ENCODE measurements around the gene GINS2. TPM values are rescaled to one million over a fixed set of nuclear protein-coding genes. Genes with fewer than 3 reads are reported as not detected.

Gene GINS2
- 0.26 and 2.0 TPM in 2 replicates for total RNA-seq

GRCh38 chr16:85688586-85689284 is at the start of gene GINS2:
TSS of gene GINS2 (minus strand) at chr16:85688954. CDS start at chr16:85688898, 56 bp downstream.
- no peaks in the 10 kb centered on the region for H3K36me3 ChIP-seq (ENCODE audit: control insufficient read depth, insufficient read depth, low read length)
- FAIRE-seq (no peak), DNase-seq (ENCODE audit: low read depth) (peak; percentile 71)
- peak within 1 kb of the TSS; percentile 66 for H3K4me3 ChIP-seq (ENCODE audit: low read depth, low read length)
- H3K27me3 ChIP-seq (ENCODE audit: control insufficient read depth, insufficient read depth, low read length): no peaks in the 10 kb centered on the region
- TF ChIP-seq CTCF (IDR thresholded peaks at IDR 0.05; ENCODE audit: insufficient read depth, low read length, severe bottlenecking): no peak

- TF ChIP-seq CTCF (IDR thresholded peaks at IDR 0.05; ENCODE audit: insufficient read depth, low read length, severe bottlenecking): no peak
- H3K27me3 ChIP-seq (ENCODE audit: control insufficient read depth, insufficient read depth, low read length): no peaks in the 10 kb centered on the region
- DNase-seq (ENCODE audit: low read depth) (no peak), FAIRE-seq (no peak)
- peaks cover 36% of the 10 kb centered on the region for H3K36me3 ChIP-seq (ENCODE audit: control insufficient read depth, insufficient read depth, low read length)
- no peak overlapping the region for H3K4me3 ChIP-seq (ENCODE audit: low read depth, low read length)
These were observed 48.2 kb upstream of the GINS2 start for GRCh38 chr16:85736921-85737320.

- no peak overlapping the region for H3K4me3 ChIP-seq (ENCODE audit: low read depth, low read length)
- H3K36me3 ChIP-seq (ENCODE audit: control insufficient read depth, insufficient read depth, low read length): peaks cover 37% of the 10 kb centered on the region
- FAIRE-seq (no peak), DNase-seq (ENCODE audit: low read depth) (no peak)
- no peak for TF ChIP-seq CTCF (IDR thresholded peaks at IDR 0.05; ENCODE audit: insufficient read depth, low read length, severe bottlenecking)
- no peaks in the 10 kb centered on the region for H3K27me3 ChIP-seq (ENCODE audit: control insufficient read depth, insufficient read depth, low read length)
These were observed 47.2 kb upstream of the GINS2 start for GRCh38 chr16:85735946-85736345.

GRCh38 chr16:85735225-85735635 is 46.5 kb upstream of the GINS2 start:
- FAIRE-seq (no peak), DNase-seq (ENCODE audit: low read depth) (no peak)
- no peak overlapping the region for H3K4me3 ChIP-seq (ENCODE audit: low read depth, low read length)
- TF ChIP-seq CTCF (IDR thresholded peaks at IDR 0.05; ENCODE audit: insufficient read depth, low read length, severe bottlenecking): no peak
- H3K27me3 ChIP-seq (ENCODE audit: control insufficient read depth, insufficient read depth, low read length): no peaks in the 10 kb centered on the region
- peaks cover 36% of the 10 kb centered on the region for H3K36me3 ChIP-seq (ENCODE audit: control insufficient read depth, insufficient read depth, low read length)

- DNase-seq (ENCODE audit: low read depth) (no peak), FAIRE-seq (no peak)
- no peak overlapping the region for H3K4me3 ChIP-seq (ENCODE audit: low read depth, low read length)
- peaks cover 40% of the 10 kb centered on the region for H3K36me3 ChIP-seq (ENCODE audit: control insufficient read depth, insufficient read depth, low read length)
- TF ChIP-seq CTCF (IDR thresholded peaks at IDR 0.05; ENCODE audit: insufficient read depth, low read length, severe bottlenecking): no peak
- H3K27me3 ChIP-seq (ENCODE audit: control insufficient read depth, insufficient read depth, low read length): no peaks in the 10 kb centered on the region
These were observed 45.7 kb upstream of the GINS2 start for GRCh38 chr16:85734311-85735017.
